ENCODE results near the gene KLF7.

GRCh38 chr2:207122651-207123334 is 43.0 kb downstream of the KLF7 start:
- no peak for TF ChIP-seq CTCF (conservative IDR thresholded peaks at IDR 0.05; ENCODE audit: low read depth, low read length)
- TF ChIP-seq EZH2phosphoT487 (IDR thresholded peaks at IDR 0.05; ENCODE audit: borderline replicate concordance, low read length) = no peak
- TF ChIP-seq EZH2 (IDR thresholded peaks at IDR 0.05; ENCODE audit: low read length, unreplicated experiment) = no peak

Data from PC-3 (cell line).